Activated gamma-delta T cell (primary cell): ENCODE data around the gene SYS1.
"Not testable (repeated sequence)": the region's sequence is repeated elsewhere in the genome, so short reads cannot be mapped to it uniquely, and the experiment has no call there.

Experiments
- DNase-seq: peaks from one replicate; lab custom pipeline; 2025; lab: John Stamatoyannopoulos, UW

SYS1 gene

DNA sequence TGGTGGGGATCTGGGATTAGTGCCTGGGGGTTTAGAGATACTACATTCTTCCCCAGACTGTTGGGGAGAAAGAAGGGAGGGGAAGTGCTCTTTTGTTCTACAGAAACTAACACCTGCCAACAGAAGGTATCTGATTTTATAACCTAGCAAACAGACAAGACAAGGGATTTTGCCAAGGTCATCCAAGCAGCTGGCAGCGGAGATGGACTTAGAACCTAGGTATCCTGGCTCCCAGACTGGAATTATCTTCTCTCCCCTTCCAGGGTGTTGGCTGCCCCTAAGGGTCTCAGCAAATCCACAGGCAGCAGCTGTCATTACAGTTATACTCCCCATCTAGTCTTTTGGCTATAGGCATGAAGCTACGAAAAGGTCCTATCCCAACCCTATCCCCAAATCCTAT lies 23.2 kb upstream of the SYS1 start:
- DNase-seq = no peak

DNA sequence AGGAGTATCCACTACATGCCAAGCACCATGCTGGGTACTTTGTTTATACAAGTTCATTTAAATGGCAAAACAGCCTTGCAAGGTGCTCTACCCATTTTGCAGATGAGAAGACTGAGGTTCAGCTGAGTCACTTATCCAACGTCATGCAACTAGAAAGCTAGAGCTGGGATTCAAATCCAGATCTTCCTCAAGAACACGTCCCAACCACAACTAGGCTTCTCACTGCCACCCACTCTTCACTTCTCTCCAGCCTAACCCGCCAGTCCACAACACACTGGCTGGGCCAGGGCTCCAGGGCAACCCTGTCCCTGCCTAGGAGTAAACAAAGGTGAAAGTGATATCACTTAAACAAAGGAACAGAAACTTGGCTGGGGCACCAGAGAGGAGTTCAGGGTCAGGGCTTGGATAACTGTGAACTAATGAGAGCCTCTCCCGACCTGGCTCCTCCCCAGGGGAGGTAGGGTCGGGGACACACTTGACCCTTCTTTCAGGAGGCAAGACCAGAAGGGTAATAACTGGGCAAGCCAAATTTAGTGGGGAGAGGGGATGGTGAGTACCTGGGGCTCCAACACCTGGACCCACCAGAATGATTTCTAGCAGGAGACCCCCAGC lies 22.6 kb upstream of the SYS1 start:
- no peak for DNase-seq

- DNase-seq = no peak
These were observed 22.0 kb upstream of the SYS1 start for GRCh38 chr20:45340951-45341350.

GRCh38 chr20:45341579-45341938 lies 21.4 kb upstream of the SYS1 start:
- DNase-seq = no peak

DNA sequence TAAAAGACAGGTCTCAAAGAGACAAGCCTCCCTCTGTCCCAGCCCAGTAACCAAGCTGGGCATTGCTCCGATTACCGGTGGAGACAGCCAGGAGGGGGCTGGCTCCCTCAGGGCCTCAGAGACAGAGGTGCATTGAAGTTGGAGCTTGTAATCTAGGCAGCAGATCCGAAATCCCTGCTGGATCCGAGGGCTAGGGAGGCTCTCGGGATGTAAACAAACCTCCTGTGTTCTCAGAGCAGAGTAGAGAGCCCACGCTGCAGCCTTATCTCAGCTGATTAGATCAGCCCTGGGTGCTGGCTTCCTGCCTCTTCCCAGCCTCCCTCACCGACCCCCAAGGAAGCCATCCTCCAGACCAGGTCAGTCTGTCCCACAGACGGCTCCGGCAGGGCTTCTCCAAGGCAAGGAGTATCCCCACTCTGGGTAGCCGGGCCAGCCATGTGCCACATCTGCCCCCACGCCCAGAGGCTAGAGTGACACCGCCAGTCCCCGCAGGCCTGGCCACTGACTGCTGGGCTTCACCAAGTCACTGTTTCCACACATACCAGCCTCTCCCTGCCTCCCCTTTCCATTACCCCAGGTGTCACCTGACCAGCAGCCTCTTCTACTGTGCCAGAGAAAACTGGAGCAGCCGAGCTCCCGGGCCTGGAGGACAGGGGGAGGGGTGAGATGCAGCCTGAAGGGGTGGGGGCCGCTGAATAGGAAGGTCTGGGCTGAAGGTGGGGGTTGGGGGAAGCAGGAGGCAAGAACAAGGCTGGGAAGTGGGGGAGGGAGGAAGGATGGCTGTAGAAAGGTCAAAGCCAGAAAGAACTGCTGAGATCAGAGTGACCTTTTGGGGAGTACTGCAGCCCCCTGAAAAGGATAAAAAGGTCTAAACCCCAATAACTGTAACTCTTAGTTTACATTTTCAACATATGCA lies 20.8 kb upstream of the SYS1 start:
- DNase-seq = no peak

DNA sequence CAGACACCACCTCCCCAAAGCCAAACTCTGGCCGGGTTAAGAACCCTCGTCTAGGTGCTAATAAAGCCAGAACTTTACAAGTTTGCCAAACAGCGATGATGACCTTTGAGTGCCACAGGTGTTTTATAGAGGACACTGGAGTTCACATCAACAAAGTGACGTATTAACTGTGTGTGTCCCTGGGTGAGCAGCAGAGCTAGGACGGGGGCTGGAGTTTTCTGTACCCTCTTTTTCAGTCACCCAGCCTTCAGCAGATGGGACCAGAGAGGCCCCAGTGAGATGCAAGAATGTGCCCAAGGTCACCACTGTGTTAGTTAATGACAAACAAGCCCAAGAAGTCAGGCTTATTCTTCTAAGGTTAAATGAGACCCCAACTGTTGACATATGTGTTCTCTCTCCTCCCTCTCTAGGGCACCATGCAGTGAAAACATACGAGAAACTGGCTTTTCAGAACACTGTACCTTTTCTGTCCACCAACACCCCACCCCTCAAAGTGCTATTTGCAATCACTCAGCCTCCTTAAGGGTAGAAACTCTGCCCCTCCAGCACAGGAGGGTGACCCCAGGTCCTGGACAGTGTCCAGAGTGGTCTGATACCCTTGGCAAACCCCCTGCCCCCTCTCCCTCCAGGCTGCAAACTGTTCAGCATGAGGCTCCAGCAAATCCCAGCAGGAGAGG lies 20.0 kb upstream of the SYS1 start:
- no peak for DNase-seq

DNA sequence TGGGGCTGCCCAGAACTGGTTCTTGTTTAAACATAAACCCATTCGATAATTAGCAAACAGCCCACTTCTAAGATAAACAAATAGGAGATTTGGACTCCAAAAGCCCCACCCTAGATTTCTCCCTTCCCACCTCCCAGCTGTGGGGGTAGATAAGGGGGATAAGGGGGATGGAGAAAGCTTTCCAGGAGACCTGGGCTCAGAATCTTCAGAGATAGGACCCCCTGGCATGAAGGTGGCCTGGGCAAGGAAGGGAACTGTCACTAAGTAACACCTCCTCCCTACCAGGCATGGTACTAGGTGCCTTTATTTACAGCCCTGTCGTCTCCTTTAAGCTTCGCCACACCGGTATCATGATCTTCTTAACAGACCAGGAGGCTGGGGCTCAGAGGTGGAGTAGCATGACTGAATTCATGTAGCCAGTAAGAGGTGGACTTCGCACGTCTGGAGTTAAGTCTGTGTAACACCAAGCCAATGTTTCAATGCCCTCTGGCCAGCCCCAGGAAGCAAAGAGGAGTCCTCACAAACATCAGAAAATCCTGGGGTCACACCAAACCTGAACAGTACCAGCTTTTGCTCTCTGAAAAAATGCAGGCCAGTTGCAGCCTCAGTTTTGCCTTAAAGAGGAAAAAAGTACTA lies 19.3 kb upstream of the SYS1 start:
- DNase-seq = no peak

- DNase-seq = no peak
These were observed 18.6 kb upstream of the SYS1 start for GRCh38 chr20:45344168-45344860.

DNA sequence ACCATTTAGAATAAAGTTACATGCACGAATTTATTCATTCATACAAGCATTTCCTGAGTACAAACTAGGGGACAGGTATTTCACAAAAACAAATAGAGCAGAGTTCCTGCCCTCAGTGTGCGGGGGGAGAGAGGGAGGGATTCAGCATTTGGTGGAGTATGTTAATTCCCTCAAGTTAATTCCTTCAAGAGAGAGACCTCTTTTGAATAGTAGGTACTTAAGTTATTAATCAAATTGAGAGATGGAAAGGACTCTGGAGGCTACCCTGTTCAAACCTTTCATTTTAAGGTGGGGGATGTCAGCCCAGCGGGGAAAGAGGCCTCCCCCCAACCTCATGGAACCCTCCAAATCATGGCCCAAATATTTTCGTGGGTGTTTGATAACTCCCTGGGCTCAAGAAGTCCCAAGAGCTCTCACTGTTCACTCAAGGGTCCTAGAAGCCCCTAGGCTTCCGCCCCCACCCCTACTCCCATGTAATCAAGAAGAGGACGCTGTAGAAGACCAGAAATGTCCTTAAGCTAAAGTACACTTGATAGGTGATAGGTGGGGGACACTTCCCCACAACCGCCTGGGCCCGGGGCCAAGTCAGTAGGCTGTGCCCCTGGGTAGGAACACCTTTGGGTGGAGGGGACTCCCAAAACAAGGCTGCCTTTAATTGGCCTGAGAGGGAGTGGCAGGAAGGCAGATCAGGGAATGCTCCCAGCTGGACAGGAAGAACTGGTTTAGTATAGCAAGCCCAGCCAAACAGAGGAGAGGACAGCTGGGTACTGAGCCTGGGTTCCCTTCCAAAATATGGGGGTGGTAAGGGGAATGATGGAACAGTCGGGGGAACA lies 17.6 kb upstream of the SYS1 start:
- no peak for DNase-seq

DNA sequence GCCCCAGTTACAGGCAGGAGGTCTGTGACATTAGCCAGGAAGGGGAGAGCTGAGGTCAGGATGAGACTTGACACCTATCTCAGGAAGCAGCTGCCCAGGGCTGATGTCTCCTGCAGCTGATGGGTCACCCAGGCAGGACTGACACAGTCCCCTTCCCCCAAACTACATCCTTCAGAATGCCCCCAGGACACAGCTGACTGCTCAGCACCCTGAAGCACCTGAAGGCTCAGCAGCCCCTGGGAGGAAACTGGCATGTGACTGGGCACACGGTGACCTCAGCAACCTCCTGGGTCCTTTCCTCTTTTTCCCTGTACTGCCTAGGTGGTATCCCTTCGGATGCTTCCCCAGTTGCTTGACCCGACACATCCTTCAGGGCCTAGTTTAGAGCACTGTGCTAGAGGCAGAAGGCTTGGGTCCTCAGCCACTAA lies 16.7 kb upstream of the SYS1 start:
- no peak for DNase-seq

- DNase-seq = no peak
These were observed 16.1 kb upstream of the SYS1 start for GRCh38 chr20:45346851-45347250.

GRCh38 chr20:45347297-45347935 lies 15.5 kb upstream of the SYS1 start:
- no peak for DNase-seq

- DNase-seq = peak; percentile 44
These were observed 14.8 kb upstream of the SYS1 start, which contains the start of gene SDC4 for GRCh38 chr20:45347936-45348778. TSS of gene SDC4 (minus strand) at chr20:45348424. CDS start at chr20:45348384, 40 bp downstream.

DNA sequence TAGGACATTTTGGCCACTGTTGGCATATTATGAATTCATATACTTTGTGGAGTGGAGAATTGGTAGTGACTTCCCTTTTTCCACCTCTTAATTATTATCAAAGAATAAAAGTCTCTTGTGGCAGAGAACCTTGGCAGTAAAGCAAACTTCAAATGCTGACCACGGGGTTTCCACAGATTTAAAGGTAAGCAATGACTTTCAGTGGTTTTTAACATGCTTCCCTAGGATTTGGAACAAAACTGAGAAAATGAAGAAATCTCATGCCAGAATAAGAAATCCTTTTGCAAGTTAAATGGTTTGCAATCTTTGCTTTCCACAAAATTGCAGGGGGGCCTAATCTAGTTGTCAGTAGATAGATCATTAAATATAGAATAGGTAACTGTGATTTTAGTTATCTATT lies 12.7 kb upstream of the SYS1 start:
- DNase-seq = no peak

DNA sequence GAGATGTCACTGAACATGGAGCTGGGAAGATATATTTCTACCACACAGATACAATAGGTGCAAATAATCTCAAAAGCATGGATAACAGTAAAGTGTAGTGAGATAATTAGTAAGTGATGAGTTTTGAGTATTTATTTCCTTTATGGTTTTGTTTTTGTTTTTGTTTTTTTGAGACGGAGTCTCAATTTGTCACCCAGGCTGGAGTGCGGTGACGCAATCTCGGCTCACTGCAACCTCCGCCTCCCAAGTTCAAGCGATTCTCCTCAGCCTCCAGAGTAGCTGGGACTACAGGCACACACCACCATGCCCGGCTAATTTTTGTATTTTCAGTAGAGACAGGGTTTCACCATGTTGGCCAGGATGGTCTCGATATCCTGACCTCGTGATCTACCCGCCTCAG lies 12.2 kb upstream of the SYS1 start:
- not testable (repeated sequence) for DNase-seq

DNA sequence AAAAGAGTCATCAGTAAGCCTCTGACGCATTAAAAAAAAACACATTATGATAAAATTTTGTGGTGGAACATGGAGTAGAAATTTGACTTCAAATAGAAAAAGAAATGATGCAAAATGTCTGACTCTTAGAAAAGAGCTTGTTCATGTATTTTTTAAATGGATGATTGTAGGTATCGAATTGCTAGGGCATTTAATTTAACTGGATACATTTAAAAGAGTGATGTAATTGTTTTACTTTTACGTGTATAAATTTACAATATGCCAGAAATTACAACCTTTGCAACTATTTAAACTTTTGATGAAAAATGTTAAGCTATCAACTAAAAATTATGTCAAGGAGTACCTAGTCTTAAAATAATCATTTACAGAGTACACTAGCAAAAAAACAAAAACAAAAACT lies 10.2 kb upstream of the SYS1 start:
- no peak for DNase-seq

GRCh38 chr20:45353746-45354145 lies 9.2 kb upstream of the SYS1 start:
- no peak for DNase-seq

- no peak for DNase-seq
These were observed 8.3 kb upstream of the SYS1 start for GRCh38 chr20:45354423-45355208.
